Measurements from ENCODE around the gene MBD3L3. TPM values are rescaled to one million over a fixed set of nuclear protein-coding genes. Genes with fewer than 3 reads are reported as not detected.
"Not testable (repeated sequence)": the region's sequence is repeated elsewhere in the genome, so short reads cannot be mapped to it uniquely, and the experiment has no call there.

The MBD3L3 gene
- total RNA-seq, 1 donor from 2014 or later = not detected

DNA sequence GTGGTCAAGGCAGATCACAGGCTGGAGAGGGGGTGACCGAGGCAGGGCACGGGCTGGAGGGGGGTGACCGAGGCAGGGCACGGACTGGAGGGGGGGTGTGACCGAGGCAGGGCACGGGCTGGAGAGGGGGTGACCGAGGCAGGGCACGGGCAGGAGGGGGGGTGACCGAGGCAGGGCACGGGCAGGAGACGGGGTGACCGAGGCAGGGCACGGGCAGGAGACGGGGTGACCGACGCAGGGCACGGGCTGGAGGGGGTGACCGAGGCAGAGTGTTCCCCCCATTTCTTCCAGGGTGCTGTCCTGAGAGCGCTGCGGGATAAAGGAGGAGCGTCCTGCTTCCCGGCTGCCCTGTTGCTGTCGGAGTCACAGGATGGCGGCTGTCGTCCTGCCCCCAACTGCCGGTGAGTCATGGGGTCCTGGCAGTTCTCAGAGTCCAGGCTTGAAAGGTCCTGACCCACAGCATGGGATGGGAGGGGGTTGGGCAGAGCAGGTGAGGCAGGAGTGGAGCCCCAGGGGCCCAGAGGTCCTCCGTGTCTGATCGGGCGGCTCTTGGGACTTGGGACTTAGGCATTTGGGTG lies 16.3 kb upstream of the MBD3L3 start:
- Mint-ChIP-seq H3K36me3 (ENCODE audit: low read depth) (peaks cover 90% of the 10 kb centered on the region), H3K9me3 (peaks cover 43% of the 10 kb centered on the region), H3K27ac (no peak overlapping the region), H3K4me3 (ENCODE audit: low read depth) (no peak overlapping the region), H3K27me3 (ENCODE audit: low read depth) (no peaks in the 10 kb centered on the region), H3K4me1 (ENCODE audit: low read depth) (peaks cover 5% of the 10 kb centered on the region)
- no peak for DNase-seq (ENCODE audit: low spot score)
- intact Hi-C loops (cut with micrococcal nuclease) = no loop called here

DNA sequence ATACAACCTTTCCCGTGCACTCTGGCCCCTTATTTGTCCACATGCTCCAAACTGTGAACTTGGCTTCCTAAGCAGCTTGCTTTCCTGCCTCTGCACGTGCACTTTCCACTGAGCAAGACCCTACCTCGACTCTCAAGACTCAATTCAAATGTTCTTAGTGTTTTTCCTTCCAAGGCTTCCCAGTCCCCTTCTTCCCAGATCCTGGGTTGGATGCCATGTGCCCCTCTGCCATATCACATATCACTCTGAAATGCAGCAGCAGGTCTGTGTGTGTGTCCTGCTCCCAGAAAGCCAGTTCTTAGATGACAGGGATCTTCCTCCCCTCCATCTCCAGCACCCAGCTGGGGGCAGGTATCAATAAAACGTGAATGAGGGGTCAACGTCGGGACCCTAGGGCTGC lies 14.1 kb upstream of the MBD3L3 start:
- Mint-ChIP-seq H3K4me3 (ENCODE audit: low read depth) (peak overlapping the region; percentile 71), H3K4me1 (ENCODE audit: low read depth) (peaks cover 9% of the 10 kb centered on the region), H3K27me3 (ENCODE audit: low read depth) (no peaks in the 10 kb centered on the region), H3K27ac (no peak overlapping the region), H3K9me3 (peaks cover 26% of the 10 kb centered on the region), H3K36me3 (ENCODE audit: low read depth) (peaks cover 77% of the 10 kb centered on the region)
- intact Hi-C loops (cut with micrococcal nuclease) = no loop called here
- no peak for DNase-seq (ENCODE audit: low spot score)

DNA sequence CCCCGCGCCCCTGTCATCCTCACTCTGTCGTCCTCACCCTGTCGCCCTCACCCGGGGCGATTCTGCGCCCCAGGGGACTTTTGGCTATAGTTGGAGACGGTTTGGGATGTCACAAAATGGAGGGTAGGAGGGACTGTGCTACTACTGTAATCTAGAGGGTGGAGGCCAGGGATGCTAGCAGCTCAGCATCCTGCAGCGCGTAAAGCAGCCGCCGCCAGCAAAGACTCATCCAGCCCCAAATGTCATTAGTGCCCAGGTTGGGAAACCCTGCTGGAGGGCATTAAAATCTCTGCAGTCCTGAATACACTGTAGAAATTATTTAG lies 11.4 kb upstream of the MBD3L3 start:
- Mint-ChIP-seq H3K36me3 (ENCODE audit: low read depth) (peaks cover 50% of the 10 kb centered on the region), H3K9me3 (peaks cover 18% of the 10 kb centered on the region), H3K4me3 (ENCODE audit: low read depth) (peak overlapping the region; percentile 94), H3K27ac (peak overlapping the region; percentile 86), H3K4me1 (ENCODE audit: low read depth) (peaks cover 9% of the 10 kb centered on the region), H3K27me3 (ENCODE audit: low read depth) (no peaks in the 10 kb centered on the region)
- intact Hi-C loops (cut with micrococcal nuclease) = no loop called here
- no peak for DNase-seq (ENCODE audit: low spot score)

DNA sequence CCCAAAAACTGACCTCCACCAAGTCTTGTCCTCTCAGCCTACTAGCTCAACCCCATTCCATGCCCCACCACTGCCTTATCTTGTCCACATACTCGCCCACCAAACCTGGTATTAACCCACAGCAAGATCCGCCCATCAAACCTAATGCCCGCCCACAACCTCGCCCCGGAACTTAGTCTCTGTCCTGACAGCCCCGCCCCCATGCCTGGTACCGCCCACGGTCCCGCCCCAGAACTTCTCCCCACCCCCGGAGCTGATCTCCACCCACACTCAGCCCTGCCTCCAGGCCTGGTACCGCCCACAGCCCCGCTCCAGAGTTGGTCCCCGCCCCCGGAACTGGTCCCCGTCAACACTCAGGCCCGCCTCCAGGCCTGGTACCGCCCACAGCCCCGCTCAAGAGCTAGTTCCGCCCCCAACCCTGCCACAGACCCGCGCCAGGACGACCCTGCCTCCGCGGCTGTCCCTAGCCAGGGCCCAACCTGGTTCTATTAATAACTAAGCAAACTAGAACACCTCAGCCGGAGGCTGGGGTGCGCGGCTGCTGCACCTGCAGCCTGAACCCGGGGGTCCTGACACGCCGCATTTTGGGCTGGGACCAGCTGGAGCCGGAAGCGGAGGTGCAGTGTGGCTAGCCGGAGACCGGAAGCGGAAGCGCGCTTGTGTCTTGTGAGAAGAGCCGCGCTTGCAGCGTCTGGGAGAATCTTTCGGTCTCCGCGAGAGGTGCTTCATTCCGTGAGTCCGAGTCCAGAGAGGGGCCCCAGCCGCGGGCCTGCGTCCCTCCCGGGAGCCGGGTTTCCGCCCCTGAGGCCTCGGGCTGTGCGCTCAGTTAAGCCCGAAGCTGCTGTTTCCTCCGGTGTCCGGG lies 10.8 kb upstream of the MBD3L3 start, which contains the start of gene ZNF557:
Gene ZNF557, plus strand, starts transcription at position 662 of the 862 bp plus-strand sequence. CDS start 5,372 bp downstream, outside the sequence.
- Mint-ChIP-seq H3K4me1 (ENCODE audit: low read depth) (peaks cover 9% of the 10 kb centered on the region), H3K4me3 (ENCODE audit: low read depth) (peak within 1 kb of the TSS; percentile 94), H3K36me3 (ENCODE audit: low read depth) (peaks cover 44% of the 10 kb centered on the region), H3K27ac (peak within 1 kb of the TSS; percentile 86), H3K9me3 (peaks cover 16% of the 10 kb centered on the region), H3K27me3 (ENCODE audit: low read depth) (no peaks in the 10 kb centered on the region)
- intact Hi-C loops (cut with micrococcal nuclease) = no loop called here
- peak; percentile 96 for DNase-seq (ENCODE audit: low spot score)

DNA sequence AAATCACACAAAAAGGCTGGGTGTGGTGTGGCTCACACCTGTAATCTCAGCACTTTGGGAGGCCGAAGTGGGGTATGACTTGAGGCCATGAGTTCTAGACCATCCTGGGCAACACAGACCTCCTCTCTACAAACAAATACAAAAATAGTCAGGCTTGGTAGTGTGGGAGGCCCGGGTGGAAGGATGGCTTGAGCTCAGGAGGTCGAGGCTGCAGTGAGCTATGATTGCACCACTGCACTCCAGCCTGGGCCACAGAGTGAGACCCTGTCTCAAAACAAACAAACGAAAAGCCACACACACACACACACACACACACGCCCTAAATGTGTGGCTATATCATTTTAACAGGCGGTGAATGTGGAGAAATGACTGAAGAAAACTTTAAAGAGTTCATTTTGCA lies 10.1 kb upstream of the MBD3L3 start:
- Mint-ChIP-seq H3K27ac (peak overlapping the region; percentile 86), H3K4me1 (ENCODE audit: low read depth) (peaks cover 9% of the 10 kb centered on the region), H3K4me3 (ENCODE audit: low read depth) (peak overlapping the region; percentile 94), H3K27me3 (ENCODE audit: low read depth) (no peaks in the 10 kb centered on the region), H3K36me3 (ENCODE audit: low read depth) (peaks cover 38% of the 10 kb centered on the region), H3K9me3 (peaks cover 13% of the 10 kb centered on the region)
- intact Hi-C loops (cut with micrococcal nuclease) = no loop called here
- DNase-seq (ENCODE audit: low spot score) = no peak

DNA sequence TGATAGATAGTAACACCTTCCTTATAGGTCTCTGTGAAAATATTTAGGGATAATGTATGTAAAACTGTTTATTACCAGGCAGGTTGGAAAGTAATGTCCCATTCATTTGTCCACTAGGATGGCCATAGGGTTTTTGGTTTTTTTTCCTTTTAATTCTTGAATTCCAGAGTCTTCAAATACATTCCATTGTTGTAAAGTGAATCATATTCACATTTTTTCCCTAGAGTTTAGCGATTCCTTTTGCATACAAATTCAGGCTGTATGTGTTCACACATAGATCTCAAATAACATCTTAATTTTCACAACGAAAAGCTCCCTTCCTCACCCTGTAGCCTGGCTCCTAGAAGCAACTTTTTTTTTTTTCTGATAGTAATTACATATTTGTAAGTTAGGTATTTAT lies 9.2 kb upstream of the MBD3L3 start:
- H3K27ac Mint-ChIP-seq = no peak overlapping the region
- intact Hi-C loops (cut with micrococcal nuclease) = no loop called here
- peaks cover 12% of the 10 kb centered on the region for H3K9me3 Mint-ChIP-seq
- H3K4me3 Mint-ChIP-seq (ENCODE audit: low read depth) = no peak overlapping the region
- H3K4me1 Mint-ChIP-seq (ENCODE audit: low read depth) = peaks cover 9% of the 10 kb centered on the region
- H3K36me3 Mint-ChIP-seq (ENCODE audit: low read depth) = peaks cover 31% of the 10 kb centered on the region
- H3K27me3 Mint-ChIP-seq (ENCODE audit: low read depth) = no peaks in the 10 kb centered on the region
- DNase-seq (ENCODE audit: low spot score) = no peak

DNA sequence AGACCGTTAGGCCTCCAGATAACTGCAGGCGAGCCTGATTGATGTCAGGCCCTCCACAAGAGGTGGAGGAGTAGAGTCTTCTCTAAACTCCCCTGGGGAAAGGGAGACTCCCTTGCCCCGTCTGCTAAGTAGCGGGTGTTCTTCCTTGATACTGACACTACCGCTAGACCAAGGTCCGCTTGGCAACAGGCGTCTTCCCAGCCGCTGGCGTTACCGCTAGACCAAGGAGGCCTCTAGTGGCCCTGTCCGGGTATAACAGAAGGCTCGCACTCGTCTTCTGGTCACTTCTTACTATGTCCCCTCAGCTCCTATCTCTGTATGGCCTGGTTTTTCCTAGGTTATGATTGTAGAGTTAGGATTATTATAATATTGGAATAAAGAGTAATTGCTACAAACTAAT lies 8.6 kb upstream of the MBD3L3 start:
- H3K4me3 Mint-ChIP-seq (ENCODE audit: low read depth); intact Hi-C loops (cut with micrococcal nuclease); H3K27ac Mint-ChIP-seq; H3K4me1 Mint-ChIP-seq (ENCODE audit: low read depth); H3K27me3 Mint-ChIP-seq (ENCODE audit: low read depth); DNase-seq (ENCODE audit: low spot score); H3K9me3 Mint-ChIP-seq: not testable (repeated sequence)
- peaks cover 25% of the 10 kb centered on the region for H3K36me3 Mint-ChIP-seq (ENCODE audit: low read depth)

DNA sequence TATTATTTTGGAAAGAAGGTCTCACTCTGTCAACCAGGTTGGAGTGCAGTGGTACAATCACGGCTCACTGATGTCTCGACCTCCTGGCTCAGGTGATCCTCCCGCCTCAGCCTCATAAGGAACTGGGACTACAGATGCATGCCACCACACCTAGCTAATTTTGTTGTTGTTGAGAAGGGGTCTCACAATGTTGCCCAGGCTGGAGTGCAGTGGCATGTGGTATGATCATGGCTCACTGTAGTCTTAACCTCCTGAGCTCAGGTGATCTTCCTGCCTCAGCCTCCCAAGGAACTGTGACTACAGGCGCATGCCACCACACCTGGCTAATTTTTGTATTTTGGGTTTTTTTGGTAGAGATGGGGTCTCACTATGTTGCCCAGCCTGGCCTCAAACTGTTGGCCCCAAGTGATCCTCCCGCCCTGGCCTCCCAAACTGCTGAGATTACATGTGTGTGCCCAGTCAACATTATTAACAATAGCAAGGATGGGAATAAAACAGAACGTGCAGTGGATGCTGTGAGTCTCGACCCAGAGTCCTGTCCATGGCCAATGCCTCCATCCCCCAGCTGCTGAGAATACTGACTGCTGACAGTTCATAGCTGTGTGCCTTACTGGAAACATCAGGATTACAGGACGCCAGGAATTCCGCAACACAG lies 5.4 kb upstream of the MBD3L3 start:
- no peak overlapping the region for H3K4me3 Mint-ChIP-seq (ENCODE audit: low read depth)
- intact Hi-C loops (cut with micrococcal nuclease) = no loop called here
- DNase-seq (ENCODE audit: low spot score) = no peak
- H3K9me3 Mint-ChIP-seq = peaks cover 5% of the 10 kb centered on the region
- peaks cover under 1% of the 10 kb centered on the region for H3K36me3 Mint-ChIP-seq (ENCODE audit: low read depth)
- no peaks in the 10 kb centered on the region for H3K27me3 Mint-ChIP-seq (ENCODE audit: low read depth)
- H3K4me1 Mint-ChIP-seq (ENCODE audit: low read depth) = peaks cover 3% of the 10 kb centered on the region
- no peak overlapping the region for H3K27ac Mint-ChIP-seq

DNA sequence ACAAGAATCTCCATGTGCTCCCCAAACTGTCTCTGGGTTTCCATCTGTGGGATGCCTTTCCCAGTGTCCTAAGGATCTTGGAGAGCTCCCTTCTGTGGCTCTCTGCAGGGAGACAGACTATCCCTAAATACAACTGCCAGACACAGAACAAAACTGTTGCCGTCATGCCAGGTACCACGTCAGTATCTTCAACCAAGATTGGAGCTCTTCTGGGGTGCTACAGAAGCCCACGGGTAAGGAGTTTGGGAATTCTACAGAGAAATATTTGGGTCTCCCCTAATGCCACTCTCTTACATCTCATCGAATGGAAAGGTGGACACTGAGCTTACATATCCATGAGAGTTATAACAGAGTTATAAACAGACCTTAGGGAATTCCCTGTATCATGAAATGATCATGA lies 4.9 kb upstream of the MBD3L3 start:
- DNase-seq (ENCODE audit: low spot score) = no peak
- Mint-ChIP-seq H3K4me3 (ENCODE audit: low read depth) (no peak overlapping the region), H3K36me3 (ENCODE audit: low read depth) (no peaks in the 10 kb centered on the region), H3K9me3 (peaks cover 3% of the 10 kb centered on the region), H3K4me1 (ENCODE audit: low read depth) (no peaks in the 10 kb centered on the region), H3K27ac (no peak overlapping the region), H3K27me3 (ENCODE audit: low read depth) (no peaks in the 10 kb centered on the region)
- intact Hi-C loops (cut with micrococcal nuclease) = no loop called here

DNA sequence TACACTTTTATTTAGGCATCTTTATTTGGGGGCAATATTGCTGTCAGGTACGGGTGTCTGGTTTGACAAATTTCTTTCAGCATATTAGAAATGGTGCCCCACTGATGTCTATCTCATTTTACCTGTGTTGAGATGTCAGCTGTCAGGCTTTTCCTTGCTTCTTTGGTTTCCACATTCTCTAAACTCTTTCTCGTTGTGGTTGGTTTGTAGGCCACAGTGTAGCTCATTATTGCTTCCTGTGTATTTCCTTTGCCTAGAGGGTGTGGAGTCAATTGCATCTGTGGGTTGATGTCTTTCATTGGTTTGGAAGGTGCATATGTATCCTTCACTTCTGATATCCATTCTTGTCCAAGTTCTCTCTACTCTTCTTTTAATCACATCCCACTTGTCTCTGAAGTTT lies 1.5 kb upstream of the MBD3L3 start:
- H3K36me3 Mint-ChIP-seq (ENCODE audit: low read depth); intact Hi-C loops (cut with micrococcal nuclease); DNase-seq (ENCODE audit: low spot score); H3K4me1 Mint-ChIP-seq (ENCODE audit: low read depth); H3K27me3 Mint-ChIP-seq (ENCODE audit: low read depth); H3K27ac Mint-ChIP-seq; H3K9me3 Mint-ChIP-seq; H3K4me3 Mint-ChIP-seq (ENCODE audit: low read depth): not testable (repeated sequence)

DNA sequence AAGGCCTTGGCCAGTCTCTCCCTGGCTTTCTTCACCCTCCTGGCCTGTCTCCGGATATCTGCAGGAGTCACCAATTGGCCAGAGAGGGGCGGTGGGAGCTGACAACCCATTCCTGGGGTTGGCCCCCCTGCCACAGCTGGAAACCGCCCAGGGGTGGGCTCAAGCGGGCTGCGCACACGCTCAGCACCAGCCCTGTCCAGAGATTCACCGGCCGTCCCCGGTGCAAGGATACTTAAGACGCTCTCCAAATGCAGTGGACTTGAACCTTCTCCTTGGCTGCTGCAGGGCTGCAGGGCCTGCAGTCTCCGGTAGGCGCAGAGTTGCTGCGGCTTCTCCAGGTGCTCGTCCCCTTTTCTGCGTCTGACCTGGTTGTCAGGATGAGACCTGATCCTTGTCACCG lies 2.1 kb downstream of the MBD3L3 start:
- H3K27me3 Mint-ChIP-seq (ENCODE audit: low read depth); intact Hi-C loops (cut with micrococcal nuclease); DNase-seq (ENCODE audit: low spot score); H3K9me3 Mint-ChIP-seq; H3K36me3 Mint-ChIP-seq (ENCODE audit: low read depth); H3K4me1 Mint-ChIP-seq (ENCODE audit: low read depth); H3K4me3 Mint-ChIP-seq (ENCODE audit: low read depth); H3K27ac Mint-ChIP-seq: not testable (repeated sequence)

DNA sequence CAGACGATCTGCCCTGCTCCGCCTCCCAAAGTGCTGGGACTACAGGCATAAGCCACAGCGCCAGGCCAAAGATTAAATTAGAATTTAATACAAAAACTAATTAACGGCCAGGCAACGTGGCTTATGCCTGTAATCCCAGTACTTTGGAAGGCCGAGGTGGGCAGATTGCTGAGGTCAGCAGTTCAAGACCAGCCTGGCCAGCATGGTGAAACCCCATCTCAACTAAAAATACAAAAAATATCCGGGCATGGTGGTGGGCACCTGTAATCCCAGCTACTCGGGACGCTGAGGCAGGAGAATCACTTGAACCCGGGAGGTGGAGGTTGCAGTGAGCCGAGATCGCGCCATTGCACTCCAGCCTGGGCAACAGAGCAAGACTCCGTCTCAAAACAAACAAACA lies 2.8 kb downstream of the MBD3L3 start:
- H3K27me3 Mint-ChIP-seq (ENCODE audit: low read depth); H3K9me3 Mint-ChIP-seq; intact Hi-C loops (cut with micrococcal nuclease); H3K36me3 Mint-ChIP-seq (ENCODE audit: low read depth); H3K4me3 Mint-ChIP-seq (ENCODE audit: low read depth); H3K27ac Mint-ChIP-seq; H3K4me1 Mint-ChIP-seq (ENCODE audit: low read depth); DNase-seq (ENCODE audit: low spot score): not testable (repeated sequence)
